Measurements from ENCODE around the gene SYTL2. TPM values are rescaled to one million over a fixed set of nuclear protein-coding genes. Genes with fewer than 3 reads are reported as not detected.

SYTL2 gene
- total RNA-seq, 1 donor from 2014 or later: 4.7 TPM

DNA sequence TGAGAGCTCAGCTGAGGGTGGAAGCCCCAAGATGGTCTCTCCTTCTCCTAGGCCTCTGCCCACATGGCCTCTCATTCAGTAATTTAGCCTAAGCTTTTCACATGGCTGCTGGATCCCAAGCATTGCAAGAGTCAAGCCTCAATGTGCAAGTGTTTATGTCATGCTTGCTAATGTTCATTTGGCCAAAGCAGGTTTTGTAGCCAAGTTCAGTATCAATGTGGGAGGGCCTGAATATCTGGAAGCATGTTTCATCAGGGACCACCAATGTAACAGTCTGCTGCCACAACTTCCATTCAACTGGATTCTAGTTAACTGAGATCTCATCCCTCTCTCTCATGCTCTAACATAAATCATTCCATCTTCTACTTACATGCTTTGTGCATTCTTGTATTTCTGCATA, 8.5 kb upstream of the SYTL2 start:
- H3K36me3 Mint-ChIP-seq (ENCODE audit: insufficient read depth): no peaks in the 10 kb centered on the region
- peaks cover 11% of the 10 kb centered on the region for H3K27me3 Mint-ChIP-seq
- peaks cover 1% of the 10 kb centered on the region for H3K4me1 Mint-ChIP-seq (ENCODE audit: low read depth)
- no peak overlapping the region for H3K27ac Mint-ChIP-seq
- DNase-seq (ENCODE audit: low spot score, unreplicated experiment): no peak
- TF ChIP-seq, protein P1, sequence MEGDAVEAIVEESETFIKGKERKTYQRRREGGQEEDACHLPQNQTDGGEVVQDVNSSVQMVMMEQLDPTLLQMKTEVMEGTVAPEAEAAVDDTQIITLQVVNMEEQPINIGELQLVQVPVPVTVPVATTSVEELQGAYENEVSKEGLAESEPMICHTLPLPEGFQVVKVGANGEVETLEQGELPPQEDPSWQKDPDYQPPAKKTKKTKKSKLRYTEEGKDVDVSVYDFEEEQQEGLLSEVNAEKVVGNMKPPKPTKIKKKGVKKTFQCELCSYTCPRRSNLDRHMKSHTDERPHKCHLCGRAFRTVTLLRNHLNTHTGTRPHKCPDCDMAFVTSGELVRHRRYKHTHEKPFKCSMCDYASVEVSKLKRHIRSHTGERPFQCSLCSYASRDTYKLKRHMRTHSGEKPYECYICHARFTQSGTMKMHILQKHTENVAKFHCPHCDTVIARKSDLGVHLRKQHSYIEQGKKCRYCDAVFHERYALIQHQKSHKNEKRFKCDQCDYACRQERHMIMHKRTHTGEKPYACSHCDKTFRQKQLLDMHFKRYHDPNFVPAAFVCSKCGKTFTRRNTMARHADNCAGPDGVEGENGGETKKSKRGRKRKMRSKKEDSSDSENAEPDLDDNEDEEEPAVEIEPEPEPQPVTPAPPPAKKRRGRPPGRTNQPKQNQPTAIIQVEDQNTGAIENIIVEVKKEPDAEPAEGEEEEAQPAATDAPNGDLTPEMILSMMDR (IDR thresholded peaks at IDR 0.05; ENCODE audit: unreplicated experiment): no peak
- H3K4me3 Mint-ChIP-seq (ENCODE audit: low read depth): no peak overlapping the region
- no peaks in the 10 kb centered on the region for H3K9me3 Mint-ChIP-seq (ENCODE audit: low read depth)

DNA sequence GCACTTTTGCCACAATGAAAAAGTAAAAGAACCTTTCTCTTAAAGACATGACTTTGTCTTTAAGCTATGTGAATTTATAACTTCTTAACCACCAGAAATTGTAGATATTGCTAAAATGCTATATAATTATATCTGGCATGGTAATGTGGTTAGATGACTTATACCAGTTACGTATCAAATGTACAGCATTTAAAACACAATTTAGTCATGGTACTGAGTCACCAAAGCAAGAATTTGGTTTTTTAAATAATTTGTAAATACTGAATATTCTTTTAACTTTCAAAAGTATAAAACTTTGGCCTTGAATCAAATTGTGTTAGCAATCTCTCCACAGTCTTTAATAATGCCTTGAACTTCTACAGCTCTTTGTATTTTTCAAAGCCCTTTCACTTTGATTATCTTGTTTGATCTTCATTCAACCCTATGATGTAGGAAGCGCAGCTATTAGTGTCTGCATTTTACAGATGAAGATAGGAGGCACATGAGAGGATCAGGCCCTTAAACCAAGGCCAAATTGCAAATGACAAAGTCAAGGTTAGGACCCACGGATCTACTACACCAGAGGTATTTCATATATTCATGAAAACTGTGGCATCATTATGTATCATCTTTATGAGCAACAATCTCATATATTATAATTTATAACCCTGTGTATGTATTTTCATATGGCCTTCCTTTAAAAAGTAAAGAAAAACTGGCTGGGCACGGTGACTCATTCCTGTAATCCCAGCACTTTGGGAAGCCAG, 4.4 kb upstream of the SYTL2 start:
- Mint-ChIP-seq H3K4me1 (ENCODE audit: low read depth) (peaks cover 6% of the 10 kb centered on the region), H3K36me3 (ENCODE audit: insufficient read depth) (no peaks in the 10 kb centered on the region), H3K9me3 (ENCODE audit: low read depth) (no peaks in the 10 kb centered on the region), H3K27me3 (peaks cover 31% of the 10 kb centered on the region), H3K4me3 (ENCODE audit: low read depth) (no peak overlapping the region), H3K27ac (no peak overlapping the region)
- TF ChIP-seq, protein P1 (IDR thresholded peaks at IDR 0.05; ENCODE audit: unreplicated experiment): no peak
- no peak for DNase-seq (ENCODE audit: low spot score, unreplicated experiment)

DNA sequence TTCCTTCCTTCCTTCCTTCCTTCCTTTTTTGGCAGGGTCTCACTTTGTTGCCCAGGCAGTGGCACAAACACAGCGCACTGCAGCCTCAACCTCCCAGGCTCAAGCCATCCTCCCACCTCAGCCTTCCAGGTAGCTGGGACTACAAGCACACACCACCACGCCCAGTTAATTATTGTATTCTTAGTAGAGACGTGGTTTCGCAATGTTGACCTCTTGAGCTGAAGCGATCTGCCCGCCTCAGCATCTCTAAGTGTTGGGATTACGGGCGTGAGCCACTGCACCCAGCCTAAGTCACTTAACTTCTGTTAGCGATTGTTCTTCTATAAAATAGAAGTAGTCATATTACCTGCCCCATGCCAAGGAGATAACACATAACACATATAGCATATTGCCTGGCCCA, 2.8 kb upstream of the SYTL2 start:
- Mint-ChIP-seq H3K27ac (no peak overlapping the region), H3K4me3 (ENCODE audit: low read depth) (no peak overlapping the region)

DNA sequence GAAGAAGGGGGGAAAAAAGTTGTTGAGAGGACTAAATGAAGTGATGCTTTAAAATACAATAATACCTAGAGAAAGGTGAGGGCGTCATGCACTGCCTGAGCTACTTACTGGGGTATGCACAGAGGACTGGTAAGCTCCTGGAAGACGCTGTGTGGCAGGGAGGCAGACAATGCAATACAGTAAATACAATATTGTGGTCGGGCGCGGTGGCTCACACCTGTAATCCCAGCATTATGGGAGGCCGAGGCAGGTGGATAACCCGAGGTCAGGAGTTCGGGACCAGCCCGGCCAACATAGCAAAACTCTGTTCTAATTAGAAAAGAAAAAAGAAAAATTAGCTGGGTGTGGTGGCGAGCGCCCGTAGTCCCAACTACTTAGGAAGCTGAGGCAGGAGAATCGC, 683 bp upstream of the SYTL2 start:
- H3K36me3 Mint-ChIP-seq (ENCODE audit: insufficient read depth): no peaks in the 10 kb centered on the region
- H3K4me1 Mint-ChIP-seq (ENCODE audit: low read depth): peaks cover 10% of the 10 kb centered on the region
- peaks cover 46% of the 10 kb centered on the region for H3K27me3 Mint-ChIP-seq
- DNase-seq (ENCODE audit: low spot score, unreplicated experiment): no peak
- TF ChIP-seq, protein P1 (IDR thresholded peaks at IDR 0.05; ENCODE audit: unreplicated experiment): no peak
- peak overlapping the region; percentile 71 for H3K4me3 Mint-ChIP-seq (ENCODE audit: low read depth)
- no peaks in the 10 kb centered on the region for H3K9me3 Mint-ChIP-seq (ENCODE audit: low read depth)
- peak overlapping the region; percentile 89 for H3K27ac Mint-ChIP-seq

More for the DNA sequence above, 2.8 kb upstream of the SYTL2 start:
- Mint-ChIP-seq H3K4me1 (ENCODE audit: low read depth) (peaks cover 10% of the 10 kb centered on the region), H3K9me3 (ENCODE audit: low read depth) (no peaks in the 10 kb centered on the region), H3K36me3 (ENCODE audit: insufficient read depth) (no peaks in the 10 kb centered on the region), H3K27me3 (peaks cover 45% of the 10 kb centered on the region)
- no peak for DNase-seq (ENCODE audit: low spot score, unreplicated experiment)
- TF ChIP-seq, protein P1 (IDR thresholded peaks at IDR 0.05; ENCODE audit: unreplicated experiment): no peak

DNA sequence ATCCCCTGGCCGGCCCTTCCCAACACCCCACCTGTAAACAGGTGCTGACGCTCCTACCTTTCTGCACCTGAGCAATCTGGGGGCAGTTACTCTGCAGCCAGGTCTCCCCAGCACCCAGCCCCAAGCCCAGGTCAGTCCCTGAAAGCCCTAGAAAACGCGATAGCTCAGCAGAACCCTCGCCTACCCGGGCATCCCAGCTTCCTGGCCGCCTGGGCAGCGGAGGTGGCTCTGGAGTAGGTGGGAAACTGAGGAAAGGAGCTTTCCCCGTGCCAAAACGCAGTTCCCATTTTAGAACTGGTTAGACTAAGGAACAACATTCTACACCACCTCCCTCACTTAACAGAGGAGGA, 445 bp downstream of the SYTL2 start:
- DNase-seq (ENCODE audit: low spot score, unreplicated experiment): no peak
- peak overlapping the region; percentile 21 for H3K27ac Mint-ChIP-seq
- no peaks in the 10 kb centered on the region for H3K9me3 Mint-ChIP-seq (ENCODE audit: low read depth)
- H3K27me3 Mint-ChIP-seq: peaks cover 50% of the 10 kb centered on the region
- H3K4me3 Mint-ChIP-seq (ENCODE audit: low read depth): peak overlapping the region; percentile 68
- no peaks in the 10 kb centered on the region for H3K36me3 Mint-ChIP-seq (ENCODE audit: insufficient read depth)
- TF ChIP-seq, protein P1 (IDR thresholded peaks at IDR 0.05; ENCODE audit: unreplicated experiment): no peak
- peaks cover 10% of the 10 kb centered on the region for H3K4me1 Mint-ChIP-seq (ENCODE audit: low read depth)

Data from progenitor cell of endocrine pancreas (in vitro differentiated cells).